Measurements from ENCODE around the gene STYK1. TPM values are rescaled to one million over a fixed set of nuclear protein-coding genes. Genes with fewer than 3 reads are reported as not detected.

Gene STYK1
- total RNA-seq, 2 donors from 2014 or later, result not detected

- DNase-seq (ENCODE audit: low spot score), result no peak
- Histone ChIP-seq H3K27ac (no peak overlapping the region), H3K27me3 (replicated peaks; ENCODE audit: insufficient read depth) (no peaks in the 10 kb centered on the region), H3K4me1 (ENCODE audit: control insufficient read depth in 1 of 2, low read depth in 2 of 2) (no peaks in the 10 kb centered on the region), H3K4me3 (no peak overlapping the region), H3K36me3 (no peaks in the 10 kb centered on the region), H3K9me3 (no peaks in the 10 kb centered on the region)
- TF ChIP-seq, protein P1, sequence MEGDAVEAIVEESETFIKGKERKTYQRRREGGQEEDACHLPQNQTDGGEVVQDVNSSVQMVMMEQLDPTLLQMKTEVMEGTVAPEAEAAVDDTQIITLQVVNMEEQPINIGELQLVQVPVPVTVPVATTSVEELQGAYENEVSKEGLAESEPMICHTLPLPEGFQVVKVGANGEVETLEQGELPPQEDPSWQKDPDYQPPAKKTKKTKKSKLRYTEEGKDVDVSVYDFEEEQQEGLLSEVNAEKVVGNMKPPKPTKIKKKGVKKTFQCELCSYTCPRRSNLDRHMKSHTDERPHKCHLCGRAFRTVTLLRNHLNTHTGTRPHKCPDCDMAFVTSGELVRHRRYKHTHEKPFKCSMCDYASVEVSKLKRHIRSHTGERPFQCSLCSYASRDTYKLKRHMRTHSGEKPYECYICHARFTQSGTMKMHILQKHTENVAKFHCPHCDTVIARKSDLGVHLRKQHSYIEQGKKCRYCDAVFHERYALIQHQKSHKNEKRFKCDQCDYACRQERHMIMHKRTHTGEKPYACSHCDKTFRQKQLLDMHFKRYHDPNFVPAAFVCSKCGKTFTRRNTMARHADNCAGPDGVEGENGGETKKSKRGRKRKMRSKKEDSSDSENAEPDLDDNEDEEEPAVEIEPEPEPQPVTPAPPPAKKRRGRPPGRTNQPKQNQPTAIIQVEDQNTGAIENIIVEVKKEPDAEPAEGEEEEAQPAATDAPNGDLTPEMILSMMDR (IDR thresholded peaks at IDR 0.05), result no peak
- ATAC-seq (ENCODE audit: insufficient number of reproducible peaks, low FRiP score, low read depth), result no peak
Measured at GRCh38 chr12:10690906-10691305, 17.1 kb upstream of the STYK1 start.

DNA sequence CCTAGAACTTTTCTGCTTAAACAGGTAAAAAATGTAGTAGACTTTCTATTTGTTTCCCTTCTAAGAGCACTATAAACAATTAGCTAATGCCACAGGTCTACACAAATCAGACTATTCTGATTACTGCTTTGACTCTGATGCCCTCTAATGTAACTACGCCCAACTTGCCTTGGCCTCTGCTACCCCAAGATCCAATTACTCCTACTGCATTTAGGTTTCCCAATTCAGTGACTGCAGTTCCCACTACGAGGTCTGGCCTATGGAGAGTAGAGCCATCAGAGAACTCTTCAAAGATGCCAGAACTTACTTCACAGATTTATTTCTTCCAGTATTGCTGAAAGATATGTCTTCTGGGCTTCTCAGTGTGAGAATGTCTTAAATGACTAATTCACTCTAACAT, 15.3 kb upstream of the STYK1 start:
- H3K4me1 ChIP-seq (ENCODE audit: control insufficient read depth in 1 of 2, low read depth in 2 of 2), result no peaks in the 10 kb centered on the region
- DNase-seq (ENCODE audit: low spot score) (no peak), ATAC-seq (ENCODE audit: insufficient number of reproducible peaks, low FRiP score, low read depth) (no peak)
- no peaks in the 10 kb centered on the region for H3K36me3 ChIP-seq
- no peak overlapping the region for H3K27ac ChIP-seq
- H3K27me3 ChIP-seq (replicated peaks; ENCODE audit: insufficient read depth), result no peaks in the 10 kb centered on the region
- TF ChIP-seq, protein P1 (IDR thresholded peaks at IDR 0.05), result no peak
- no peak overlapping the region for H3K4me3 ChIP-seq
- no peaks in the 10 kb centered on the region for H3K9me3 ChIP-seq

- Histone ChIP-seq H3K27me3 (replicated peaks; ENCODE audit: insufficient read depth) (no peaks in the 10 kb centered on the region), H3K4me1 (ENCODE audit: control insufficient read depth in 1 of 2, low read depth in 2 of 2) (no peaks in the 10 kb centered on the region), H3K27ac (no peak overlapping the region), H3K9me3 (no peaks in the 10 kb centered on the region), H3K4me3 (no peak overlapping the region), H3K36me3 (no peaks in the 10 kb centered on the region)
- DNase-seq (ENCODE audit: low spot score) (no peak), ATAC-seq (ENCODE audit: insufficient number of reproducible peaks, low FRiP score, low read depth) (no peak)
- TF ChIP-seq, protein P1 (IDR thresholded peaks at IDR 0.05), result no peak
Measured at GRCh38 chr12:10688042-10688441, 14.2 kb upstream of the STYK1 start.

- no peak overlapping the region for H3K4me3 ChIP-seq
- no peaks in the 10 kb centered on the region for H3K36me3 ChIP-seq
- ATAC-seq (ENCODE audit: insufficient number of reproducible peaks, low FRiP score, low read depth) (no peak), DNase-seq (ENCODE audit: low spot score) (no peak)
- H3K9me3 ChIP-seq, result no peaks in the 10 kb centered on the region
- TF ChIP-seq, protein P1 (IDR thresholded peaks at IDR 0.05), result no peak
- no peak overlapping the region for H3K27ac ChIP-seq
- H3K27me3 ChIP-seq (replicated peaks; ENCODE audit: insufficient read depth), result peaks cover 7% of the 10 kb centered on the region
- H3K4me1 ChIP-seq (ENCODE audit: control insufficient read depth in 1 of 2, low read depth in 2 of 2), result peaks cover 4 to 11% of the 10 kb centered on the region in 2 donors
Measured at GRCh38 chr12:10672231-10672868, 1.5 kb downstream of the STYK1 start.

DNA sequence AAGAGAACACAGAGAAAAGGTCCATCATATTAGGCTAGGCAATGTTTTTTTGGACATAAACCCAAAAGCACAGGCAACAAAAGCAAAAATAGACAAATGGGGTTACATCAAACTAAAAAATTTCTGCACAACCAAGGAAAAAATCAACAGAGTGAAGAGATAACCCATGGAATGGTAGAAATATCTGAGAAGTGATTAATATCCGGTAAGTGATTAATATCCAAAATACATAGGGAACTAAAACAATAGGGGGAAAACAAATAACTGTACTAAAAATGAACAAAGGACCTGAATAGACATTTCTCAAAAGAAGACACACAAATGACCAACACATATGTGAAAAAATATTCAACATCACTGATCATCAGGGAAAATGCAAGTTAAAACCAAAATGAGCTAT, 4.3 kb downstream of the STYK1 start:
- Histone ChIP-seq H3K27me3 (replicated peaks; ENCODE audit: insufficient read depth) (peaks cover 7% of the 10 kb centered on the region), H3K4me3 (no peak overlapping the region), H3K4me1 (ENCODE audit: control insufficient read depth in 1 of 2, low read depth in 2 of 2) (peaks cover 4 to 11% of the 10 kb centered on the region in 2 donors), H3K9me3 (no peaks in the 10 kb centered on the region), H3K27ac (no peak overlapping the region), H3K36me3 (no peaks in the 10 kb centered on the region)
- TF ChIP-seq, protein P1 (IDR thresholded peaks at IDR 0.05), result no peak
- DNase-seq (ENCODE audit: low spot score), result no peak
- no peak for ATAC-seq (ENCODE audit: insufficient number of reproducible peaks, low FRiP score, low read depth)

Data from thoracic aorta (tissue), 2 donors.